MG63 (cell line): ENCODE results near the gene POU2F1. TPM values are rescaled to one million over a fixed set of nuclear protein-coding genes. Genes with fewer than 3 reads are reported as not detected.
"Not testable (repeated sequence)": the region's sequence is repeated elsewhere in the genome, so short reads cannot be mapped to it uniquely, and the experiment has no call there.

Source experiments
- DNase-seq: peaks from one replicate; pipeline ENCODE4 v3.0.0-alpha.2; 2020
- H3K27me3 ChIP-seq: fragments of 250-450 bp; sonication (Bioruptor Pico); 2 replicates; pipeline ENCODE4 v1.5.1; 2020; ENCODE audit warnings: mild to moderate bottlenecking, moderate library complexity
- H3K36me3 ChIP-seq: fragments of 250-450 bp; sonication (Bioruptor Pico); 2 replicates; pipeline ENCODE4 v1.5.1; 2020; ENCODE audit warnings: mild to moderate bottlenecking, moderate library complexity
- H3K4me3 ChIP-seq: fragments of 250-450 bp; sonication (Bioruptor Pico); 2 replicates; pipeline ENCODE4 v1.5.1; 2020; ENCODE audit warnings: mild to moderate bottlenecking, moderate library complexity
- H3K9me3 ChIP-seq: fragments of 250-450 bp; sonication (Bioruptor Pico); 2 replicates; pipeline ENCODE4 v1.5.1; 2020; ENCODE audit warnings: mild to moderate bottlenecking, moderate library complexity
- total RNA-seq: library from RNA; depleted of rRNA; stranded (reverse); fragments of >200 nt; shearing (Covaris generic); gene quantifications from 2 replicates; pipeline ENCODE4 v1.2.3, GENCODE V29; 2014; ENCODE audit warnings: low replicate concordance

The POU2F1 gene
- total RNA-seq, 1 experiment from 2014 or later = 3.9 TPM

DNA sequence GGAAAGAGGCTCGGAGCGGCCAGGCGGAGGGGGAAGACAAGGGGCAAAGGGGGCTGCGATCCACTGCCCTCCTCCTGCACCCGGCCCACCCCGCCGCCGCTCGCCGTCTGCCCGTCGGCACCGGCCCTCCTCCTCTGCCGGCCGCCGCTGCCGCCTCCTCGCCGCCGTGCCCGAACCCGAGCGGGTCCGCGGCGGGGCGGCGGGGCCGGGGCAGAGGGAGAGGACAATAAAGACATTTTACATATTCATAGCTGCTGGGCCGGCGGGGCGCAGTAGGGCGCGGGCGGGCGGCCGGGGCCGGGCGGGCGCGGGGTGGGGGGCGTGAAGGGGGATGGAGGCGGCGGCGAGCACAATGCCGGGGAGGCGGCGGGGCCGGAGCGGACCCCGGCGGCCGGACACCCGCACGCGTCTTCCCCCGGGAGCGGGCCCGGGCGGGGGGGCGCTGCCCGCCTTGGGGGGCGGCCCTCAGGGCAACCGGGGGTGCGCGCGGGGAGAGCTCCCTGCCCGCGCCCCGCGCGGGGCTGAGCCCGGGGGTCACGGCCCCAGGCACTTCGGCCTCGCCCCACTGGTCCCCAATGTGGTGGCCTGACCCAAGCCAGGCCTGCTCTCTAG is 546 bp downstream of the POU2F1 start:
- Histone ChIP-seq H3K36me3 (no peaks in the 10 kb centered on the region), H3K9me3 (no peaks in the 10 kb centered on the region), H3K27me3 (no peaks in the 10 kb centered on the region), H3K4me3 (peak overlapping the region; percentile 75)
- peak; percentile 20 for DNase-seq

DNA sequence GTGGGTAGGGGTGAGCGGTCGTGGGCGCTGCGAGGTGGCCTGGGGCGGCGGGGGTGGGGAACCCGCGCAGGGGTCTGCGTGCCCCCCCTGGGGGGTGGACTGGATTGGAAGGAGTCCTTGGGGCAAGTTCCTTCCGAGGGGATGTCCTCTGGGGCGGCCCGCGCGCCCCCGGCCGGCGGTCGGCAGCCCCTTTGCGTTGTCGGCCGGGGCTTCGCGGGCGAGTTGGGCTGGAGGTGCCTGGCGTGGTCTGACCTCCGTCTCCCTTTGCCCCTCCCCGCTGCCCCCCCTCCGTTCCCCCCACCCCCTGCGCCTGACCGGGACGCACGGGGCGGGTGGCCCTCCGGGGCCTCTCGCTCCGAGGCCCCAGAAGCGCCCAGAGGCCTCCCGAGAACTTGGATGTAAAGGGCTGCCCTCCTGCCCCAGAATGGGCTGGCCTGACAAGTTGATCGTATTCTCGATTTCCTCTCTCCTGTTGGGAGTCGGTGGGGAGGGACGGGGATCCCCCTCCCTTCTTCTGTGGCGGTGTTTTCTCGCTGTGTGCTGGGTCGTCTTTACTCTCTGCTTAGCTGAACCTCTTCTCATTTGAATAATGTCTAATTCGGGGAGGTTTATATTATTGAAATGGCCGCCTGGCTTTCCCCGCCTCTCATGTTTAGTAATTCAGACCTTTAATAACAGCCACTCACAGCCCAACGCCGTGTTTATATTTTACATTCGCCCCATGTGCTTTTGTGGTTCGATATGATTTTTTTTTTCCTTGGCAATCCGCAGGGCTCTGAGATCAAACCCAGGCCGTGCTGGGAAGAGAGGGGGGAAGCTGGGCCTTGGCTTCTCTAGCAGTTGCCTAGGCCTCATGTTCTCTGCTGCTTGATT is 1.3 kb downstream of the POU2F1 start:
- Histone ChIP-seq H3K27me3 (no peaks in the 10 kb centered on the region), H3K36me3 (no peaks in the 10 kb centered on the region), H3K4me3 (peak overlapping the region; percentile 61), H3K9me3 (no peaks in the 10 kb centered on the region)
- DNase-seq = peak; percentile 68

DNA sequence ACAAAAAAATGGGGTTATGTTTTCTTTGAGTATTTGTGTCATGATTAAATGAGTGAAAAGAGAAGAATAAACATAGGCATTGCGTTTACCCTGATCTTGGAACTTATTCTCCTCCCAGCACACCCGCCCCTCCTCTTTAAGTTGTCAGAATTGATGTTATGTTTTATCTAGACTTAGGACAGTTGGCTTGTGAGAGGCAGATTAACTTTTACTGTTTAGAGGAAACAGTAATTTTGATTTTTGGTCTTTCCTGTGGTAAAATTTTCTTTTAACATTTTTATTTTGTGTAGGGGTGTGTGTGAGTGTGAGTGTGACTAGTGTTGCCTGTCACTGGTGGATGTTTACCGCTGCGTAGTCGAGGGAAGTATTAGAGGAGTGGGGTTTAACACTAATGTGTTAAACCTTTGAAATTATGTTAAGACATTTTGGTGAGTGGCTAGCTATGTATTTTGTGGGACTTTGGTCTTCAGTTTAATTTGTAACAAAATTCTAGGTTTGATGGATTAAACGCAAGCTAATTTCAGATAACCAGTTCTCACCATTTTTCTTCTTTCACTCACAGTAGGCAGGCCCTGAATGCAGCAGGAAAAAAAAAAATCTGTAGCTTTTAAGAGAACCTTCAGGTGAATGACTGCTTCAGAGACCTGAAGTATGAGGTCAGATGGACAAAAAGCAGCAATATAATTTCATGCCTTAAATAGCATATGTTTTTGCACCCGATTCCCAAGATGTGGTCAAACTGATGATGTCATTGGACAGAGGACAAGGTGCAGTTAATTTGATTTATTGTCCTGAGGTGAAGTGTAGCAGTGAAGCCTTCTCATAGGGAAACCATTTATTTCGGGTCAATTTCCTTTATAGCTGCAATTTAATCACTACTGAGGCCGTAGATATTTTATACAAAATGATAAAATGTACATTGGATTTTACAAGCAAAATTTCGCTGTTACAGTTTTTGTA is 2.7 kb downstream of the POU2F1 start:
- DNase-seq = no peak
- Histone ChIP-seq H3K9me3 (no peaks in the 10 kb centered on the region), H3K27me3 (no peaks in the 10 kb centered on the region), H3K4me3 (peak overlapping the region; percentile 61), H3K36me3 (no peaks in the 10 kb centered on the region)

DNA sequence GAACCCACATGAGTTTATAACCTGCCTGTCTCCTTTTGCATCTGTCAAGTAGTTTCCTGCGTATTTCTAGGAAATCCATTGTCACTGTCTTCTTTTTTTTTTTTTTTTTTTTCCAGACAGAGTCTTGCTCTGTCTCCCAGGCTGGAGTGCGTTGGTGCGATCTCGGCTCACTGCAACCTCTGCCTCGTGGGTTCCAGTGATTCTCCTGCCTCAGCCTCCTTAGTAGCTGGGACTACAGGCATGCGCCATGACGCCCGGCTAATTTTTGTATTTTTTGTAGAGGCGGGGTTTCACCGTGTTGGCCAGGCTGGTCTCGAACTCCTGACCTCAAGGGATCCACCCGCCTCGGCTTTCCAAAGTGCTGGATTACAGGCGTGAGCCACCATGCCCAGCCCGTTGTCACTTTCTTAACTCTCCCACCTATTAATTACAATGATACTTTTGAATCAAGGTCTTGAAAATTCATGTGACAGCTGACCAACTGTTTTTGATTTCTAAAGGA is 4.1 kb downstream of the POU2F1 start:
- not testable (repeated sequence) for H3K4me3 ChIP-seq, H3K36me3 ChIP-seq, DNase-seq, H3K9me3 ChIP-seq, H3K27me3 ChIP-seq

DNA sequence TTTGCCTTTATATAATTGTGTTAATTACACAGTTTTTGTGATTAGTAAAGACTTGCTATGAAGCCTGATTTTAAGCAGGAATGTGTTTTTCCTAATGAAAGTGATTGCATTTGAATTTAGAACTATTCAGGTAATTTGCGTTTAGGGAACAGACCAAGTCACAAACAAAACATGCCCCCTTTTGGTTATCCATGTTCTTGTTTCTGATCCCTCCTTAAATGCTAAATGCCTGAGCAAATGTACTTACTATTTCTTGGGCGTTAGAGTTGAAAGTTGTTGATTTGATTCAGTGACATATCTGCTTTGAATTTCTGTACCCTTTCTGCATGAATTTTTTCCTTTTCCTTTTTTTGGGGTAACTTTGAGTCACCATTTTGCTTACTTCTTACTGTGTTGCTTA is 5.2 kb downstream of the POU2F1 start:
- Histone ChIP-seq H3K9me3 (no peaks in the 10 kb centered on the region), H3K27me3 (no peaks in the 10 kb centered on the region), H3K4me3 (no peak overlapping the region), H3K36me3 (no peaks in the 10 kb centered on the region)
- DNase-seq = no peak

DNA sequence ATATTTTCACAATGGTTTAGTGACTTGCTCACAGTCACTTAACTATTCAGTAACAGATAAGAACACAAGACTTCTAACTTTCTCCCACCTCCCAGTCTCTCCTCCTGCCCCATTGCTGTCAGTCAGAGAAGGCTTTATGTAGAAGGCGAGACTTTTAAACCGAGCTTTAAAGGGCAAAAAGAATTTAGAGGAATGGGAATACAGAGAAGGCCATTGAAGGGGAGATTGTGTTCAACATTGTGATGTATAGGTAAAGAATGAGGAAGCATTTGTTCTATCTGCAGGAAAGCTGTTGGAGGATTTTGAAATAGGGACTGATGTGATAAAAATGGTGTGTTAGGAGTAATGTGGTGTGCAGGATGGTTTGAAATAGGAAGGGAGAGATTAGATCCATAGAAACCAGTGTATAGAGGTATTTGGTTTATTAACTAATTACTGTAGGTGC is 7.3 kb downstream of the POU2F1 start:
- Histone ChIP-seq H3K27me3 (no peaks in the 10 kb centered on the region), H3K4me3 (no peak overlapping the region), H3K9me3 (no peaks in the 10 kb centered on the region), H3K36me3 (no peaks in the 10 kb centered on the region)
- no peak for DNase-seq

DNA sequence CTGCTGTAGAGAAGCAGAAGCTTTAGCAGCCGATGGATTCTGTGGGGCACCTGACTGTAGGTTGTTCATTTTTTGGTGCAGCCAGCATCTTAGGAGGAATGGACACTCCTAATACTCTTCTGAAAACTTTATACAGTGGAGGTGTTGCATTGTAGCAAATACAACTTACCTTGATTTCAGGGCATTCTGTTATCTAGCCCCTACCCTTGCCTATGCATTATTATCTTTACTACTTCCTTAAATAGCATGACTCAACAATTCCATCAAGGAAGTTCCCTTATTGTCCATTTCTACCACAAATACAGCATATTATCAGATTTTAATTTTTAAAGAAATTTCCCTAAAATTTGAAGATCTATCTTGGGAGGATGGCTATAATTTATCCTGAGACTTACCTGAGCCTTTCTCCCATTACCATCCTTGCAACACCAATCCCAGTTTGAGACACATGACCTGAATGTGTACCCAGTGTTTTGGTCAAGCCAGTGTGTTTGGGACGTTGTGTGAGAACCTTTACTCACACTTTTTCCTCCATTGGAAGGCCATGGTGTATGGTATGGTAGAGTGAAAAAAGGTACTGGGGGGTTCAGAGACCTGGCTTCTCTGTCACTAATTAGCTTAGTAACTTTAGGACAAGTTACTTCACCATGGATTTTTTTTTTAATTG is 9.2 kb downstream of the POU2F1 start:
- H3K9me3 ChIP-seq = no peaks in the 10 kb centered on the region
- no peaks in the 10 kb centered on the region for H3K27me3 ChIP-seq
- no peaks in the 10 kb centered on the region for H3K36me3 ChIP-seq
- H3K4me3 ChIP-seq = no peak overlapping the region
- no peak for DNase-seq

DNA sequence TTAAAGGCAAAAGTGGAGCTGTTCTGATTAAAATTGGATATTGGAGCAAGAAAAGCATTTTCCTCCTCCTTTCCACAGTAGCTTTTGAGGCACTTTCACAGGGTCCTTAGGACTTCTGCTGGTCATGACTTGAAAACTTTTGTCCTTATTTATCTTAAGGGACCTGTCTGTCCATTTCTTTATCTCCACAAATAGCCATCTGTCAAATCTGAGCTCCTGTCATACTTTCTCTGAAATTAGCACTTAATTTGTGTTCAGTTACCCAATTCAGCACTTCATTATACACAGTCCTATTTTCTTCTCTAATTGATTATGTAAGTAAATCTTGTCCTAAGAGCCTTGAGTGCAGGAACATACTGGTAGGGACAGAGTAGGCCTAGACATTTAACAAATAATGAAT is 9.8 kb downstream of the POU2F1 start:
- no peaks in the 10 kb centered on the region for H3K9me3 ChIP-seq
- H3K4me3 ChIP-seq = no peak overlapping the region
- no peaks in the 10 kb centered on the region for H3K27me3 ChIP-seq
- H3K36me3 ChIP-seq = no peaks in the 10 kb centered on the region
- no peak for DNase-seq

DNA sequence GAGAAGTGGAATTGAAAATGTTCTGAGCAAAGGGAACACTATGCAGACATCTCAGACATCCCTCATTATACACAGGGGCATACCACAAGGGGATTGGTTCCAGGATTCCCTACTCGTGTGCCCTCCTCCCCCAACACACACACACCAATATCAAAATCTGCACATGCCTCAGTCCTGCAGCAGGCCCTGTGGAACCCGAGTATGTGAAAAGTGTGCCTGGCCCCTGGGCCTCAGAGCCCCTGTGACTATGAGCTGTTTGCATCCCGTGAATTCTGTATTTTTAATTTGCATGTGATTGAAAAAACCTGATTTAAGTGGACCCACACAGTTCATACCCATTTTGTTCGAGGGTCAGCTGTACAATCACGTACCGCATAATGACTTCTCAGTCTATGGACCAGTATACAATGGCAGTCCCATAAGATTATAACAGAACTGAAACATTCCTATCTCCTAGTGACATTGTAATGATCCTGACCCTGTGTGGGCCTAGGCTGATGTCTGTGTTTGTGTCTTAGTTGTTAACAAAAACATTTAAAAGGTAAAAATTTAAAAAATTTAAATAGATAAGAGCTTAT is 11.3 kb downstream of the POU2F1 start:
- Histone ChIP-seq H3K9me3 (no peaks in the 10 kb centered on the region), H3K36me3 (no peaks in the 10 kb centered on the region), H3K27me3 (no peaks in the 10 kb centered on the region), H3K4me3 (no peak overlapping the region)
- no peak for DNase-seq

DNA sequence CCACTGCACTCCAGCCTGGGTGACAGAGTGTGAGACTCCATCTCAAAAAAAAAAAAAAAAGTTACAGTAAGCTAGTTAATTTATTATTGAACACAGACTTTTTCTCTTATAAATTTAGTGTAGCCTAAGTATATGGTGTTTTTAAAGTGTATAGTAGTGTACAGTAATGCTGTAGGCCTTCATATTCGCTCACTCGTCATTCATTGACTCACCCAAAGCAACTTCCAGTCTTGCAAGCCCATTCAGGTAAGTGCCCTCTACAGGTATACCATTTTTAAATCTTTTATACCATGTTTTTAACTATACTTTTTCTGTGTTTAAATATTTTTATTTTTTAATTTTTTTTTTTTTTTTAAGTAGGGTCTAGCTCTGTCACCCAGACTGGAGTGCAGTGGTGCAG is 12.1 kb downstream of the POU2F1 start:
- H3K9me3 ChIP-seq = no peaks in the 10 kb centered on the region

DNA sequence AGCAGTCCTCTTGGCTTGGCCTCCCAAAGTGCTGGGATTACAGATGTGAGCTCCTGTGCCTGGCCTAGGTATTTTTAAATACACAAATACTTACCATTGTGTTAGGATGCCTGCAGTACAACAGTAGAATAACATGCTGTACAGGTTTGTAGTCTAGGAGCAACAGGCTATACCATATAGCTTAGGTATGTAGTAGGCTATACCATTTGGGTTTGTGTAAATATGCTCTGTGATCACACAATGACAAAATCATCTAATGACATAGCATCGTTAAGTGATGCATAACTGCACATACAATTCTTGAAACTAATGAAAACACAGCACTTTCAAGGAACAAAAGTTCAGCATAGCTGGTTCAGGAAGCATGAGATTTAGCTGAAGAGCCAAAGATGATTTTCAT is 12.7 kb downstream of the POU2F1 start:
- DNase-seq = no peak
- Histone ChIP-seq H3K27me3 (no peaks in the 10 kb centered on the region), H3K4me3 (no peak overlapping the region), H3K9me3 (no peaks in the 10 kb centered on the region), H3K36me3 (no peaks in the 10 kb centered on the region)

More for the DNA sequence above, 12.1 kb downstream of the POU2F1 start:
- H3K36me3 ChIP-seq = no peaks in the 10 kb centered on the region
- no peak for DNase-seq
- H3K27me3 ChIP-seq = no peaks in the 10 kb centered on the region
- H3K4me3 ChIP-seq = no peak overlapping the region

DNA sequence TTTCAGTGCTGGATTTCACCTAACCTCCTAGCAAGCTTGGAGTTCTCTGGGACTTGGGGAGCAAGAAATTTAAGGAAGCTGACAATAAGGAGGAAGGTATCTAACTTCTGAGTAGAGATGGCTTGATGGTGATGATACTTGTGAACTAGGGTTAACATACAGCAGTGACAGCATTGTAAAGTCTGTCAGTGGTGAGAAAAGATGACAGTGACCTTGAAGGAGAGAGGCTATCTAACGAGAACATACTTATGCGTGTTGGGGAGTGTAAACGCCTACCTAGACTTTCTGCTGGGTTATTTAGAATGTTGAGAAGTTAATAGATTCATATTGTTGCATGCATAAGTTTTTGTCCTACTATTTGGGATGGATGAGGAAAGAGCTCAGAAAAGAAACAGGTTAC is 16.3 kb downstream of the POU2F1 start:
- Histone ChIP-seq H3K27me3 (no peaks in the 10 kb centered on the region), H3K9me3 (no peaks in the 10 kb centered on the region), H3K36me3 (no peaks in the 10 kb centered on the region), H3K4me3 (no peak overlapping the region)
- no peak for DNase-seq

DNA sequence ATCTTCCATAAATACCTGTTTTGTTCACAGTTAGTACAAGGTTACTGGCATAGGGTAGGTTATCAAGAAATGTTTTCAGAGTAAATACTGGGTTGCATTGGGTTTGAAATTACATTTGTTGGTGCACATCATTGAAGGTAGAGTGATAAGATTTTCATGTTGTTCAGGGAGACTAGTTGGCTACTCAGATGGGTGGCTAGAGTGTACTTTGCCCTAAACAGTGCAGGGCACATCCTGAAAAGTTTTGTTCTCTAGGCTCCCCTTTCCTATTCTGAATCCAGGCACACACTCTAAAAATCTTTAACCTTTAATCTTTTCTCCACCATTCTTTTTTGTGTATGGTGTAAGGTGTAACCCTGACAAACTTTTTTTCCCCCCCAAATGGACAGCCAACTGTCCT is 18.0 kb downstream of the POU2F1 start:
- DNase-seq = no peak

DNA sequence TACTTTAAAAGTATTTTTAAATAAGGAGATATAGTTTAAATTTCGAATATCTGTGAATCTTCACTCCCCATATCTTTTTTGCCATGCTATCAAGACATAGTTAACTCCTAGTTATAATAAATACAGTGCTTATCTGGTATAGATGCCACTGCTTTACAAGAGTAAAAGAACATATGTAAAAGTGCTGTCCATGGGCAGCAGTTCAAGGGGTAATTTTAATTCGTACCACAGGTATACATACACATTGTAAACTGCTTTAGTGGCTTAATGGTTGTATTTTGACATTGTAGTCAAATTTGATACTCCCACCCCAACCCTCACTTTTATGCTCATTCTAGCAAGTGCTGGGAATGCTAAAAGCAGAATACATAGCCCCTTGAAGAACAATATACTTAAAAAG is 18.6 kb downstream of the POU2F1 start:
- Histone ChIP-seq H3K4me3 (no peak overlapping the region), H3K9me3 (no peaks in the 10 kb centered on the region), H3K27me3 (no peaks in the 10 kb centered on the region), H3K36me3 (peaks cover 5% of the 10 kb centered on the region; the same call in 1 of the 2 replicates)
- no peak for DNase-seq

More for the DNA sequence above, 18.0 kb downstream of the POU2F1 start:
- Histone ChIP-seq H3K27me3 (no peaks in the 10 kb centered on the region), H3K36me3 (peaks cover 1% of the 10 kb centered on the region; the same call in 1 of the 2 replicates), H3K9me3 (no peaks in the 10 kb centered on the region), H3K4me3 (no peak overlapping the region)

DNA sequence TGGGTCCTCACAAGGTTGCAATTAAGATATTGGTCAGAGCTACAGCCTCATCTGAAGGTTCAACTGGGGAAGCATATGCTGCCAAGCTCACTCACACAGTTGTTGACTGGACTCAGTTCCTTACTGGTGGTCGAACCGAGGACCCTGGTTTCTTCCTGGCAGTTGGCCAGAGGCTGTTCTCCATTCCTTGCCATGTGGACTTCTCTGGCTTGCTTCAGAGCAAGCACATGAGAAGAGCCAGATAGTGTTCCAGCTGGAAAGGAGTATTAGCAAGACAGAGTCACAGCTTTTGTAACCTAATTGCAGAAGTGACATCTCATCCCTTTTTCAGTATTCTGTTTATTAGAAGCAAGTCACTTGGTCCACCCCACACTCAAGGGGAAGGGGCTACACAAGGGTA is 23.6 kb downstream of the POU2F1 start:
- DNase-seq = no peak
- H3K9me3 ChIP-seq = no peaks in the 10 kb centered on the region
- no peak overlapping the region for H3K4me3 ChIP-seq
- H3K36me3 ChIP-seq = peaks cover 5% of the 10 kb centered on the region; the same call in 1 of the 2 replicates
- no peaks in the 10 kb centered on the region for H3K27me3 ChIP-seq

DNA sequence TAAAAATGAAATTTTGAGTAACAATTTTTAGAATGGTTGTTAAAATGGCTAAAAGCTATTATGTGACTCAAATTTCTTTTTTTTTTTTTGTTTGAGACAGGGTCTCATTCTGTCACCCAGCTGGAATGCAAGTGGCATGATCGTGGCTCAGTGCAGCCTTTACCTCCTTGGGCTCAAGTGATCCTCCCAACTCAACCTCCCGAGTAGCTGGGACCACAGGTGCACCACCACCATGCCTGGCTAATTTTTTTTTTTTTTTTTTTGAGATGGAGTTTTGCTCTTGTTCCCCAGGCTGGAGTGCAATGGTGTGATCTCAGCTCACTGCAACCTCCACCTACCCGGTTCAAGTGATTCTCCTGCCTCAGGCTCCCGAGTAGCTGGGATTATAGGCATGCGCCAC is 24.5 kb downstream of the POU2F1 start:
- not testable (repeated sequence) for H3K36me3 ChIP-seq, DNase-seq, H3K27me3 ChIP-seq, H3K4me3 ChIP-seq, H3K9me3 ChIP-seq
